ENCODE data around the gene USP19.

The USP19 gene

GRCh38 chr3:49120438-49121131, at the start of gene USP19:
Gene USP19, minus strand, starts transcription at chr3:49120823. Its CDS starts 1,678 bp downstream, at chr3:49119145.
- peak; percentile 79 to 95 for DNase-seq

- no peak for DNase-seq
Measured at GRCh38 chr3:49166752-49167556, 46.3 kb upstream of the USP19 start.

- DNase-seq, result peak; percentile 25 to 77
Measured at GRCh38 chr3:49165771-49166751, 45.4 kb upstream of the USP19 start, which contains the start of gene CCDC71. Gene CCDC71, minus strand, starts transcription at chr3:49166331. Its CDS starts 2,123 bp downstream, at chr3:49164208.

- no peak for DNase-seq
Measured at GRCh38 chr3:49164983-49165720, 44.5 kb upstream of the USP19 start.

GRCh38 chr3:49163609-49164008, 43.0 kb upstream of the USP19 start:
- DNase-seq, result no peak

- no peak for DNase-seq
Measured at GRCh38 chr3:49162751-49163419, 42.3 kb upstream of the USP19 start.

GRCh38 chr3:49161808-49162530, 41.3 kb upstream of the USP19 start:
- no peak for DNase-seq

- no peak for DNase-seq
Measured at GRCh38 chr3:49161197-49161596, 40.6 kb upstream of the USP19 start.

- no peak for DNase-seq
Measured at GRCh38 chr3:49158792-49159191, 38.2 kb upstream of the USP19 start.

- DNase-seq, result peak; percentile 24 to 48
Measured at GRCh38 chr3:49158103-49158709, 37.6 kb upstream of the USP19 start.

GRCh38 chr3:49157289-49157688, 36.7 kb upstream of the USP19 start:
- no peak for DNase-seq

GRCh38 chr3:49153349-49153912, 32.8 kb upstream of the USP19 start:
- DNase-seq, result no peak

GRCh38 chr3:49151610-49152009, 31.0 kb upstream of the USP19 start:
- DNase-seq, result no peak

GRCh38 chr3:49148159-49148558, 27.5 kb upstream of the USP19 start:
- no peak for DNase-seq

- no peak for DNase-seq
Measured at GRCh38 chr3:49140080-49140479, 19.5 kb upstream of the USP19 start.

GRCh38 chr3:49135499-49135898, 14.9 kb upstream of the USP19 start:
- DNase-seq, result no peak

GRCh38 chr3:49134471-49135265, 14.0 kb upstream of the USP19 start:
- DNase-seq, result no peak

GRCh38 chr3:49133226-49133951, 12.8 kb upstream of the USP19 start:
- peak; percentile 62 to 87 for DNase-seq

Measured in NCI-H526 (cell line).